GM18499 (cell line): ENCODE measurements around the gene ZBTB3.
"Not testable (repeated sequence)": the region's sequence is repeated elsewhere in the genome, so short reads cannot be mapped to it uniquely, and the experiment has no call there.

ENCODE experiments used
- ATAC-seq: cut with Tn5 transposase; IDR thresholded peaks from one replicate; pipeline ENCODE4 v1.9.1; 2021; ENCODE audit warnings: moderate number of reproducible peaks; ENCODE audit not compliant: insufficient read depth, unreplicated experiment

The ZBTB3 gene

DNA sequence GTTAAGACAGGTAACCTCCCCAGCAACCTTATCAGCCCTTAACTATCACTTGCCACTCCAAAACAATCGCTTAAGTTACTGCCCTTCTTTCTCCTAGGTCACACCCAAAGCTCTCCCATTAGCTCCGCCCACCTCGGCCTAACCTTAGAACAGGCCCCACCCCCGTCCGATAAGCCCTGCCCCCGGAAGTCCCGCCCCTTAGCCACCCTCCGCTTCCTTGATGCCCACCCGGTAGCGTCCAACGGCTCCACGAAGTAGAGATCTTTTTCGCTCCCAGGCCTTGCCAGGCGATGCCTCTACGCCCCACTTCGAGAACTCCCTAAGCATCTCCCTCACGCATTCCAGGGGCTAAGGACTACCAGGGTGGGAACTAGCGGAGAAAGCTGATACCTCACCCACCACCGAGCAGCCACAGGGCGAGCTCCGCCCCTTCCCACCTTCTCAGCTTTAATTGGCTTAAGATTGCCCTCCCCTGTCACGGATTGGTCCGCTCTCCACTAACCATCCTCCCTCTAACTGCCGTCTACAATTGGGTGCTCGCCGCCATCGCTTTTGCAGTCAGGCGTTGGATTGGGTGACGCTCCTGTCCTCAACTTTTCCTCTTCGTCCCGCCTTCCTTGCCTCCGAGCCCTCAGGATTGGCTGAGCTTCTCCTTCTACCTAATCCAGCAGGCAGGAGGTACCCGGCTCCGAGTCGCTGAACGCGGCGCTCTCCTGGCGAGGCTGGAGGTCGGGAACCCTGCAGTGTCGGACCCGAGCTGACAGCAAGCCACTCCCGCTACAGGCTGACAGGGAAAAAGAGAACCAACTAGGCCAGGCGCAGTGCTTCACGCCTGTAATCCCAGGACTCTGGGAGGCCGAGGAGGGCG, at the start of gene ZBTB3:
Gene ZBTB3, minus strand, starts transcription at position 425 of the 868 bp plus-strand sequence. CDS start 496 bp downstream, outside the sequence.
- peak; percentile 87 for ATAC-seq

DNA sequence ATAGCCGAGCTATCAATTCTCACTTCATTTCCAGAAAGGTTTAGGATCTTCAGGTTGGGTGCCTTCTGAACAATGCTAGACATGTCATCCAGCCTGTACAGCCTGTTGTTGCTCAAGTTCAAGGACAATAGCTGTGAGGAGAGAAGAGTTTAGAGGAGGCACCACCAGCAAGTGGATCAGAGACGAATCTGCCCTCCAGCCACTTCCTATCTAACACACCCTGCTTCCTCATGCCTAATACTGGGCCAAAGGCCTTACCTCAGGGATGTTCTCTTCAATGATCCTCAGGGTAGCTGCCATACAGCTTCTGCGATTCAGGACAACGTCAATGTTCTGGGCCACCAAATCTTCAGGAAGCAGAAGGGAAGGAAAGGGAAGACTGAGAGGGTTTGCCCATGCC, 47.1 kb upstream of the ZBTB3 start:
- ATAC-seq = no peak

DNA sequence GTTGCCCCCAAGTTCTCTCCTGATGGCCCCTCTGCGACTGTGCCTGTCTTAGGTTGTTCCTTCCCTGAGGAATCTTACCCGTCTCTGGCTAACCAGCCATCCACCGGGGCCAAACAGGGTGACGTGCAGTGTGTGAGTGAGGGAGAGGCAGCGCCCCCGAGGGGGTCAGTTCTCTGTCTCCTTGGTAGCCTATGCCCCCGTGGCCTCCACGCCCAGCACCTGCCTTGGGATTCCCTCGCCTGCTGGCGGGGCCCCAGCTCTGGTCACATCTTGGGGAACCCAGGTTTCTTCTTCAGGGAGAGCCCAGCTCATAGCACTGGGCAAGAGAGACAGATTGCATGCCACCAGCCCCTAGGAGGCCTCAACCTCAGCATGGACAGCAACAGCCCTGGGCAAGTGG, 45.5 kb upstream of the ZBTB3 start:
- ATAC-seq = no peak

DNA sequence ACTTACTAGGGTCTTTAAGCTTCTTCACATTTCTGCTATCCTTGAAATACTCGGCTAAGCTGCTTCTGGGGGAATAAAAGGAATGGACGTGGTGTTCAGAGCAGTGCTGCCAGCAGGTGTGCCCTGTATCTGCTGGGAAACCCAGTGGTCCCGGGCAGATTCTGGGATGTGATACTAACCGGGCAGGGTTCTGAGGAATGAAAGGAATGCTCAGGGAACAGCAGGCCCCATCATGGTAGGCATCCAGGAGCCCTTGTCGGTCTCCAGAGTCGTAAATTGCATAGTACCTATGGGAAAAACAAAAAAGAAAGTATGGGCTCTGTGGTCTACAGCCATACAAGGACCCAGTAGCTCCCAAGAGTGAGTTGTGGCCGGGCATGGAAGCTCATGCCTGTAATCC, 42.3 kb upstream of the ZBTB3 start:
- no peak for ATAC-seq

DNA sequence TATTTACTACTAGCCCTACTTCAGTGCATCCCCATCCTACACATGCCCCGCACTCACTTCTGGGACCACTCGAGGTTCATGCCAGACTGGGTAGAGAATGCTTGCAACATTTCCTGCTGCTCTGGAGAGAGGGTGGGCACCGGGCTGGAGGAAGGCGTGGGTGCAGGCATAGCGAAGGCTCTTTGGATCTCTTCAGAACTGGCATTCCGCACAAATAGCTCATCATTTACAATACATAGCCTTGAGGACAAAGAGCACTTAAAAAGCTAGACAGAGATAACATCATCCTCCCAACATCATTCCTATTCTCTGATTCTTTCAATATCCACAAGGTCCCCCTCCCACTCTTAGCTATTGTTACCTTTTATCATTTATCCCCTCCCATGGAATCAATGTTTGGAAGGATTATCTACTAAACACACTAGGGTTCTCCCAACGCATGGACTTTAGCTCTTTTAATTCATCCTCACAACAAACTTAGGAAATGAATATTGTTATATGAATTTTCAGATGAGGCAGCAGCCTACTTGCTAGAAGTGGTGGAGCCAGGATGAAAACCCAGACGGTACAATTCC, 40.3 kb upstream of the ZBTB3 start:
- ATAC-seq = no peak

DNA sequence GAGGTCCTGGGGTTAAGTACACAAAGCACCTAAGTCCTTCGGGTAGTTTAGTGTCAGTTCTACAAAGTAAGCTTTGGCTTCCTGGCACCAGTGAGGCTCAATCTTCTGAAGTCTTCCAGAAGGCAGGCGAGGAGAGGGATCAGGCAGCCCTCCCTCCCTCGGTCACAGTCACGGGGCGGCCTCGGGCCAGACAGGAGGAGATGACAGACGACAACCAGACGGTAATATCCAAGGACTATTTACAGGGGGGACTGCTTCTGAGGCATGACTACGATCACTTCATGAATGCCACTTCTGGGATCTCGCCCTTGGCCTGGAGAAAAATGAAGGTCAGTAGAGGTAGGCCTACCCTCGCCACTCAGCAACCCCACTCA, 38.2 kb upstream of the ZBTB3 start:
- no peak for ATAC-seq

DNA sequence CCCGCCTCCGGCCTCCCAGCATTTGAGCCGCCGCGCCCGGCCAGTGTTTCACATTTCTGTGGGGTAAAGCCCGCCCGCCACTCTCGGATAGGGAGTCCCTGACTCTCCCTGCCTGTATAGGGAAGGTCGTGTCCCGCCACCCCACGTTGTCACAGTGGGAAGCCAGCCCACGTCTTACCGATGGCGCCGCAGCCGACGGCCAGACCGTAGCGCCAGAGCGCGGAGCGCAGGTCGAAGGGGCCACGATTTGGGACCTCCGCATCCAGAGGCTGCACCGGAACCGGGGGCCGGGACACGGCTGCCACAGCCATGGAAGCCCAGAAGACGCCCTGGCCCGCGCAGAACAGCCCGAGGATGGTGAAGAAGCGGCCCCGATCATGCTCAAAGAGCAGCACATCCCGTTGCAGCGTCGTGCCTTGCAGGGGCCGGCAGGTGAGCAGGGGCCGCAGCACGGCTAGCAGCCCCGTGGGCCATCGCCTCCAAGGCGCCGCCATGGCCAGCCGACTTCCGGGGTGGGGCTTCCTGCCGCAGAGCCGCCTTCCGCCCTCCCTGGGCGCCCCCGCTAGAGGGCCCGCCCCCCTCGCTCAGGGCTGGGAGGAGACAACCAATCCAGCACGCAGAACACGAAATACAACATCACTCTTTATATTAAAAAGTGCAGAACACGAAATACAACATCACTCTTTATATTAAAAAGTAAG, 37.7 kb upstream of the ZBTB3 start, which contains the start of gene TMEM223:
Gene TMEM223, minus strand, starts transcription at position 506 of the 701 bp plus-strand sequence. Its CDS starts 12 bp downstream, at position 494.
- no peak for ATAC-seq

DNA sequence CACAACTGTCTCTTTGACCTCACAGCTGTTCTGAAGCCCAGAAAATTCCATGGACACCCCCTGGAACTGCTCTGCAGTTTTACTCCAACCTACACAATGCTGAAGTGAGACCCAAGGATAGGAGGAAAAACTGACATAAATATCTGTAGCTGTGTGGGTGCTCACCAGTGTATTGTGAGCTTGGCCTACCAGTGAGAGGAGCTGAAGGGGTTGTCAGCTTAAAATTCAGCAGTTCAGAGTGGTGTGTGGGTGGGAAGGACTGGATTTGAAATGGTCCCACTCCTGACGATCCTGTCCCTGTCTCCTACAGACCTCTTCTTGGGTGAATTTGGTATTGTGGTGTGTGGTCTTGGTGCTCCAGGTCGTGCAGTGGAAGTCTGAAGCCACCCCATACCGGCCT, 35.6 kb upstream of the ZBTB3 start:
- ATAC-seq = no peak

DNA sequence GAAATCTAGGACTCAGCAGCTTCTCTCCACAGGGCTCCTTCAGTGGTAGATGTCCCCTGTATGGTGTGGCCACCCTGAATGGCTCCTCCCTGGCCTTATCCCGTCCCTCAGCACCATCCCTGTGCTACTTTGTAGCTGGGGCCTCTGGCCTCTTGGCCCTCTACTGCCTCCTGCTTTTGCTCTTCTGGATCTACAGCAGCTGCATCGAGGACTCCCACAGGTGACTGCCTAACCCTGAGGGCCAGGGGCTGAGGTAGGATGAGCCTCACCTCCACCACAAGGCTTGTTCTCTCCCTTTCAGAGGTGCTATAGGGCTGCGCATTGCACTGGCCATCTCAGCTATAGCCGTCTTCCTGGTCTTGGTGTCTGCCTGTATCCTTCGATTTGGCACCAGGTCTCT, 35.0 kb upstream of the ZBTB3 start:
- no peak for ATAC-seq

DNA sequence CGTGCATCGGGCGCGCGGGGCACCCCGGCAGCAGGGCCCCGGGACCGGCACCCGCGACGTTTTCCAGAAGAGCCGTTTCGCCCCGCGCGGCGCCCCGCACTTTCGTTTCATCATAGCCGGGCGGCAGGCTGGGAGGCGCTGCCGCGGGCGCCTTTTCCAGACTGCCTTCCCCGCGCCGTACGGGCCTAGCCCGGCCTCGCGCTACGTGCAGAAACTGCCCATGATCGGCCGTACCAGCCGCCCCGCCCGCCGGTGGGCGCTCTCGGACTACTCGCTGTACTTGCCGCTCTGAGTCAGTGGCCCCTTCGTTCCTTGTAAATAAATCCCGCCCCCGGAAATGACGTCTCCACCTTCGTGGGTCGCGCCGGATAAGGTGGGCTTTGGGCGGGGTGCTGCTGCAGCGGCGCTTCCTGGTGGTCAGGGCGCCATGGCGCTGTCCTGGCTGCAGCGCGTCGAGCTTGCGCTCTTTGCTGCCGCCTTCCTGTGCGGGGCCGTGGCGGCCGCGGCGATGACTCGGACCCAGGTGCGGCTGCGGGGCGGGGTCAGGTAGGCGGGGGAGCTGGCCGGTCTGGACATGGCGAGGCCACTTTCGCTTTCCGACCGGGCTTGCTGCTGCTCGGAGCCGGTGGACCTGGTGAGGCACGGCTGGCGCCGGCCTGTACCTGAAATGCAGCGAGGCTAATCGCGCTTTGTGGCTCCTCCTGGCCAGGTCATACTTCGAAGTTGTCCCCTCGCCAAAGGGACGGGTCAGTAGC, 33.2 kb upstream of the ZBTB3 start, which contains the start of gene TMEM179B:
Gene TMEM179B, plus strand, starts transcription at position 398 of the 755 bp plus-strand sequence. Its CDS starts 30 bp downstream, at position 428.
- peak; percentile 33 for ATAC-seq

DNA sequence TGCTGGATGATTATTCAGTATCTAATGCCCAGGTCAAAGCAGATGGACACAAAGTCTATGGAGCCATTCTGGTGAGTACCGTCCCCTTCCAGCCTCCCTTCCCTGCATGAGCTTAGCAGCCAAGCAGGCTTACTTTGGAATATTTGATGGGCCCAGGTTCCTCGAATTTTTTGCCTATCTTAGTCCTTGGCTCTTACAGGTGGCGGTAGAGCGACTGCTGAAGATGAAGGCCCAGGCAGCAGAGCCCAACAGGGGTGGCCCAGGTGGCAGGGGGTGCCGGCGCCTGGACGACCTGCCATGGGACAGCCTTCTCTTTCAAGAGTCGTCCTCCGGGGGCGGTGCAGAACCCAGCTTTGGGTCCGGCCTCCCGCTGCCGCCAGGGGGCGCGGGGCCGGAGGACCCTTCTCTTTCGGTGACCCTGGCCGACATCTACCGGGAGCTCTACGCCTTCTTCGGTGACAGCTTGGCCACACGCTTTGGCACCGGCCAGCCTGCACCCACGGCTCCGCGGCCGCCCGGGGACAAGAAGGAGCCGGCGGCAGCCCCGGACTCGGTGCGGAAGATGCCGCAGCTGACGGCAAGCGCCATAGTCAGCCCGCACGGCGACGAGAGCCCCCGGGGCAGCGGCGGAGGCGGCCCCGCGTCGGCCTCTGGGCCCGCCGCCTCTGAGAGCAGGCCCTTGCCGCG, 32.5 kb upstream of the ZBTB3 start:
- ATAC-seq = no peak

DNA sequence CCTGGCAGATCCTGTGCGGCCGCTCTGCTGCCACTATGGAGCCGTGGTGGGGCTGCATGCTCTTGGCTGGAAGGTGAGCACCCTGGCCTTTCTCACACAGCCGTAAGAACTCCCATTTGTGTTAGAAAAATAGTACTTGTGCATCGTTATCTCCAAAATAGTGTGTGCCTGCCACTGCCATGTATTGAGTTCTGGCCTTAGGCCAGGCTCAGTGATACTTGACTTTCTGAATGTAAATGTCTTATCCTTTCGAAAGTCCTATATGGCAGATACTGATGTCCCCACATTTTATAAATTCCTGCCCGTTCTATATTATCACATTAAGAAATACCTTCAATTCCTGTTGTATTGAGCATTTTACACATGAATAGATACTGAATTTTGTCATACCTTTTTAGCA, 28.8 kb upstream of the ZBTB3 start:
- no peak for ATAC-seq

DNA sequence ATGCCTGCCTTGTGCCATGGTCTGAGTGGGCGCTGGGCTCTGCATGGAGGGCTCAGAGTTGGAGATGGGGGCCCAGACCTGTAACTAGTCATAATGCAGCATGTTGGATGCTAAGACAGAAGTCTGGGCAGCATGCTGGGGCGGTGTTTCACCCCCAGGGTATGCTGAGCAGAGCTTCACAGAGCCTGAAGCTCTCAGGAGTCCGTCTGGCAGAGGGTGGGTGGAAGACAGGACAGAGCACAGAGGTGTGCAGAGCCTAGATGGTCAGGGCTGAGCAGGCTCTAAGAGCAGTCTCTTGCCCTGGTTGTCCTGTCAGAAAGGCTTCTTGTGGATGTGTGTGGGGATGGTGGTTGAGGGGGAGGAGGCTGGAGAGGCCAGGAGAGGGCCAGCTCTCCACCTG, 24.5 kb upstream of the ZBTB3 start:
- ATAC-seq = no peak

DNA sequence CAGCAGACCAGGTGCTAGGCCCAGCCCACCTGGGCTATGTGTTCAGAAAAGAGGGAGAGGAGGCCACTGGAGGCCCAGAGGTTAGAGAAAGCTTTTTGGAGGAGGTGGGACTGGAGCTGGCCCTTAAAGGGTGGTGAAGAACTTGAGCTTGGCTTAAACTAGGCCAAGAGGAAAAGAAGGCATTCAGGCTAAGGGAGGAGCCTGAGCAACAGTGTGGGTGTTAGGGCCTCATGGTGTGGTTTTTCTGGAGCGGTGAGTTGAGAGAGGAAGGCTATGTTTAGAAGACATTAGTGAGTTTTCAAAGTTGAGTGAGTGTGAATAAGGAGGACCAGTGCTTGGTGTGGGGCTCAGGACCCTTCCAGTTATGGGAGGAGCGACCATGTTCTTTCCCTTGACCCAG, 23.4 kb upstream of the ZBTB3 start:
- ATAC-seq = no peak

DNA sequence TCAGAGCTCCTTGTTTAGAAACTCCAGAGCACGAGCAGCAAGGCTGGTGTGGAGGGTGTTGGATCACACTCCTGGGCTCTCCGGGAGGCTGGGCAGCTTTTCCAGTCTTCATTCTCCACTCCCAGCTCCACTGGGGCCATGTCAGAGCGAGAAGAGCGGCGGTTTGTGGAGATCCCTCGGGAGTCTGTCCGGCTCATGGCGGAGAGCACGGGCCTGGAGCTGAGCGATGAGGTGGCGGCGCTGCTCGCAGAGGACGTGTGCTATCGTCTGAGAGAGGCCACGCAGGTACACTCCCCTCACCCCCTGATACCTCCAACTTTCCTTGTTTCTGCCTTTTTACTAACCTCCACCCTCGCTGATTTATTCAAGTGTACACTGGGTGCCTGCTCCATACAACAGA, 21.7 kb upstream of the ZBTB3 start:
- ATAC-seq = no peak

DNA sequence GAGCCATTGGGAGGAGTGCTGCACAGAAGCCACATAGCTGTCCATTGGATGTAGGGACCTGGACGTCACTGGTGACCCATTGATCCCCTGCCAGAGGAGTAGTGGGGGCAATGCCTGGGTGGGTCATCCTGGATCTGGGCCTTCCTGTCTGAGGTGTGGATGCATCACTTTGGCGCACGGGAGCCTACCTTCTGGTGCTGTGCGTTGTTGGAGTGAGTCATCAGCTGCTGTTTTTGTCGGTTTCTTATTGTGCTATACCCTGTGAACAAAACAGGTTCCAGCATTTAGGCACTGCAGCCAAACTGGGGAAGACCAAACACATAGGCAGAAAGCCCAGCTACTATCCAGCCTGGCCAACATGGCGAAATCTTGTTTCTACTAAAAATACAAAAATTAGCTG, 20.4 kb upstream of the ZBTB3 start:
- ATAC-seq = no peak

DNA sequence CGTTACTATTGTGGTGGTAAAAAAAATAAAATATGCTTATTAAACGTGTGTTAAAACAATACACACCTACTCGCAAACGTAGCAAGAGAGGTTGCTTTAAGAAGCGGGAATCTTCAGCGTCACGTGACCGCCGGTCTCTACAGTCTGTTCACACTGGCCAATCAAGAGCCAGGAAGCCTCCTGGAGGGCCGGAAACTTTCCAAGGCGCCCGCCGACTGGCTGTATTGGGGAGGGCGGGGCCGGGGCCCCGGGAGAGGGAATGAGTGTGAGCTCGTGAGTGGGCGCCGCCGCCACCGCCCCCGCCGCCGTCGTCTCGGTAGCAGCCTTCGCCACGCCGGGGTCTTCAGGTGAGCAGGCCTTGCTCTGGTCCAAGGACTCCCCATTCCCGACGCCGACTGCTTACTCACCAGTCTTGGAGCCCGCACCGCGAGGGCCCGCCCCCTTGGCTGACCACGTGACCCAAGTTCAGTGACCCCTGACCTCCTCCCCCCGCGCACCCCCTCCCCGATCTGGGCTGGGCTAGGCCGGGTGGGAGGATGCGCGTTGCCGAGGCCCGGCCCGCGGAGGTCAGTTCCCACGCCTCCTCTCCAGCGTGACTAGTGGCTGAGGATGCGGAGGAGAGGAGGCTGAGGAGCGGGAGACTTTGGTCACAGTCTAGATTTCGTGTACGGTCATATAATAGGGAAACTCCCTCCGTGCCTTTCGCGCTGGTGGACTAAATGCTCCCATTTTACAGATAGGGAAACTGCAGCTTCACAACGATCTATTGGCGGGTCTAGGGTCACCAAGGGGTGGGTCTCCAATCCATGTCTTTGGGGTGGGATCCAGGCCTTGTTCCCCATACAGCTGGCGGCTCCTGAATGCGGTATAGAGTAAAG, 17.4 kb upstream of the ZBTB3 start, which contains the start of gene TAF6L:
Gene TAF6L, plus strand, starts transcription at position 253 of the 878 bp plus-strand sequence. CDS start 4,388 bp downstream, outside the sequence.
- peak; percentile 41 for ATAC-seq

DNA sequence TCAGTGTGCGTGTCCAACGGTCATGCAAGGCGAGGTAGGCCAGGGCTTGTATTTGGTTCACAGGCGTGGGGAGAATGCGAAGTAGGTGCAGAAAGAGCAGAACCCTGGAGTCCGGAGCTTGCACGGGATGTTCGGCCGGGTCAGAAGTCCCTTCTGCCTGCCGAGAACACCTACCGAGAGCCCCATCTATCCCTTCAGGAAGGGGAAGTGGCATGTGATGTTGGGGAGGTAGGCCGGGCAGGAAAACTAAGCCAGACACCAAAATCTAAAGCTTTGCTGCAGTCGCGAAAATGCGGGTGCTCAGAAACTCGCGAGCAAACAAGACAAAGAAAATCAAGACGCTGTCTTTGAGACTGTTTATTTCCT, 16.8 kb upstream of the ZBTB3 start:
- no peak for ATAC-seq

DNA sequence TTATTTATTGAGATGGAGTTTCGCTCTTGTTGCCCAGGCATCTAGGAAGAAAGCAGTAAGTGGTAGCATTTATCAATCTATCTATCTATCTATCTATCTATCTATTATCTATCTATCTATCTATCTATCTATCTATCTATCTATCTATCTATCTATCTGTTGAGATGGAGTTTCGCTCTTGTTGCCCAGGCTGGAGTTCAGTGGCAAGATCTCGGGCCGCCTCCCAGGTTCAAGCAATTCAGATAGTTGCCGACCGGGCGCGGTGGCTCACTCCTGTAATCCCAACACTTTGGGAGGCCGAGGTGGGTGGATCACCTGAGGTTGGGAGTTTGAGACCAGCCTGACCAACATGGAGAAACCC, 6.9 kb upstream of the ZBTB3 start:
- not testable (repeated sequence) for ATAC-seq
